ENCODE measurements around the gene AGPAT1. TPM values are rescaled to one million over a fixed set of nuclear protein-coding genes. Genes with fewer than 3 reads are reported as not detected.

AGPAT1 gene
- total RNA-seq, 5 donors from 2014 or later (not counting 1 experiment from before 2014, with no cell fraction given), result 23.5 to 34.6 (median 31.0) TPM

DNA sequence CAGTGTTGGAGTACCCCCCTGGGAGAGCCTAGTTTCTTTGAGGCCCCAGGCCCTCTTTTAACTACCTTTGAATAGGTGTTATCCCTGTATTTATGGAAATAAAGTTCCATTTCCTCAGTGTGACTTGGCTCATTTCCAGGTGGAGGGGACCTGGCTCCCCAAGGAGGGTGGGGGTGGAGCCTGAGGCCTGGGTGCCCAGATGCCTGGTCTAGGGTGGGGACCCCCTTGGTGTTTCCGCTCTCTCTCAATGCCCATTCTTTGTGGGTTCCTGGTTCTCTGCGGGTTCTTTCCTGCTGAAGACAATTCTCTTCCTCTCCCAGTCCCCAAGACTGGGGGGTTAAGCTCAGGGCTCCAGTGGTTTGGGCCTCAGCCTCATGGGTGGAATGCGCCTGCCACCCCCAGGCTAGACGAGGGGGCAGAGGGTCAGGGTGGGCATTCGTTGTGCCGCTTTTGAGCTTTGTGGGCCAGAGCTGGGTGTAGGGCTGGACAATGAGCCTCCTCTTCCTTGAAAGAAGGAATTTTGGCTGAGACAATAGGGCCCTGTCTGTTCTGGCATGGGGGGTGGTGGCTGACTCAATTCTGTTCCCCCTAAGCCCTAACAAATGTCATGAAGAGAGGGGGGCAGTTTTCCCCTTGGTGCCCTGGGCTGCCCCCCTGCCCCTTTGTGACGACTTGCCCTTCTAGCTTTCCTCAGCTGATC is 12.2 kb downstream of the AGPAT1 start:
- CTCF ChIA-PET, result no interaction called here
- no peaks in the 10 kb centered on the region for H3K27me3 Mint-ChIP-seq
- whole genome bisulfite sequencing (ENCODE audit: insufficient coverage), result no CpG with 5 or more reads among the region's 7 CpGs
- H3K4me3 Mint-ChIP-seq, result no peak overlapping the region
- H3K4me1 Mint-ChIP-seq, result no peaks in the 10 kb centered on the region
- POLR2A ChIA-PET, result no interaction called here
- peaks cover 0 to 18% of the 10 kb centered on the region in 2 donors for H3K36me3 ChIP-seq (ENCODE audit: control insufficient read depth in 2 of 2, extremely low read depth in 1 of 2, insufficient read depth in 1 of 2, low read length in 1 of 2)
- no peak overlapping the region for H3K27ac ChIP-seq (ENCODE audit: low read length)
- H3K4me1 ChIP-seq (ENCODE audit: control insufficient read depth in 1 of 2, extremely low read depth in 1 of 2, insufficient read depth in 2 of 2, low read length in 2 of 2), result no peaks in the 10 kb centered on the region
- H3K27ac Mint-ChIP-seq, result no peak overlapping the region
- H3K4me3 ChIP-seq (ENCODE audit: control insufficient read depth in 1 of 2, extremely low read depth in 1 of 2, low read length in 1 of 2), result no peak overlapping the region
- ATAC-seq (replicated peaks in 1 of 4), result no peak
- no peak for DNase-seq
- peaks cover 22% of the 10 kb centered on the region for H3K36me3 Mint-ChIP-seq
- no peaks in the 10 kb centered on the region for H3K9me3 Mint-ChIP-seq
- no peaks in the 10 kb centered on the region for H3K27me3 ChIP-seq (replicated peaks in 1 of 2; ENCODE audit: control insufficient read depth in 2 of 2, extremely low read depth in 1 of 2, insufficient read depth in 2 of 2, low read length in 1 of 2)
- no peaks in the 10 kb centered on the region for H3K9me3 ChIP-seq

DNA sequence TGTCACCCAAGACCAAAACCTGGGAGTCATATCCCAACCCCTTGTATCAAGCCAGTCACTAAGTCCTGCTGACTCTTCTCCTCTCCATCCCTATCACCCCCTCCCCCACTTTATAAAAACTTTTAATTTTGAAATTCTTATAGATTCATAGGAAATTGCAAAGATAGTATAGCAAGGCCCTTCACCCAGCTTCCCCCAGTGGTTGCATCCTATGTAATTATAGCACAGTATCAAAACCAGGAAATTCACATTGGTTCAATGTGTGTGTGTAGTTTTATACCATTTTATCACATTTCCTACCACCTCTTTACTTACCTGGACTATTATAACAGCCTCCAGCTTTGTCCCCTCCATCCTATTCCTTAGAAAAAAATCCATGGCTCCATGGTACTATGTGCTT is 17.8 kb downstream of the AGPAT1 start:
- Mint-ChIP-seq H3K9me3 (no peaks in the 10 kb centered on the region), H3K27ac (no peak overlapping the region), H3K27me3 (peaks cover 0 to 3% of the 10 kb centered on the region in 2 donors), H3K4me3 (no peak overlapping the region), H3K4me1 (peaks cover 20 to 26% (median 26%) of the 10 kb centered on the region in 3 donors), H3K36me3 (peaks cover 16% of the 10 kb centered on the region)
- Histone ChIP-seq H3K4me1 (ENCODE audit: control insufficient read depth in 1 of 2, extremely low read depth in 1 of 2, insufficient read depth in 2 of 2, low read length in 2 of 2) (peaks cover 6 to 29% of the 10 kb centered on the region in 2 experiments), H3K27me3 (replicated peaks in 1 of 2; ENCODE audit: control insufficient read depth in 2 of 2, extremely low read depth in 1 of 2, insufficient read depth in 2 of 2, low read length in 1 of 2) (peaks cover 0 to 4% of the 10 kb centered on the region in 2 experiments), H3K27ac (ENCODE audit: low read length) (no peak overlapping the region), H3K4me3 (ENCODE audit: control insufficient read depth in 1 of 2, extremely low read depth in 1 of 2, low read length in 1 of 2) (no peak overlapping the region), H3K36me3 (ENCODE audit: control insufficient read depth in 2 of 2, extremely low read depth in 1 of 2, insufficient read depth in 1 of 2, low read length in 1 of 2) (peaks cover 6 to 12% of the 10 kb centered on the region in 2 donors), H3K9me3 (no peaks in the 10 kb centered on the region)
- no peak for ATAC-seq (replicated peaks in 1 of 4)
- ChIA-PET POLR2A (no interaction called here), CTCF (no interaction called here)
- no peak for DNase-seq

DNA sequence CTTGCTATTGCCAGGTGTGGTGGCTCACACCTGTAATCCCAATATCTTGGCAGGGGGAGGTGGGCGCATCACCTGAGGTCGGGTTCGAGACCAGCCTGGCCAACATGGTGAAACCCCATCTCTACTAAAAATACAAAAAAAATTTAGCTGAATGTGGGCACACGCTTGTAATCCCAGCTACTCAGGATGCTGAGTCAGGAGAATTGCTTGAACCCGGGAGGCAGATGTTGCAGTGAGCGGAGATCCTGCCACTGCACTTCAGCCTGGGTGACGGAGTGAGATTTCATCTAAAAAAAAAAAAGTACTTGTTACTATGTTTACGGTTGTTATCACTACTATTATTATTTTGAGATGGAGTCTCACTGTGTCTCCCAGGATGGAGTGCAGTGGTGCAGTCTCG is 19.0 kb downstream of the AGPAT1 start:
- peaks cover 6% of the 10 kb centered on the region in 2 donors for H3K36me3 ChIP-seq (ENCODE audit: control insufficient read depth in 2 of 2, extremely low read depth in 1 of 2, insufficient read depth in 1 of 2, low read length in 1 of 2)
- ChIA-PET POLR2A (no interaction called here), CTCF (no interaction called here)
- Mint-ChIP-seq H3K27ac (no peak overlapping the region), H3K4me3 (no peak overlapping the region), H3K4me1 (peaks cover 32 to 38% (median 38%) of the 10 kb centered on the region in 3 donors), H3K27me3 (peaks cover 0 to 7% of the 10 kb centered on the region in 2 donors), H3K36me3 (peaks cover 14% of the 10 kb centered on the region), H3K9me3 (no peaks in the 10 kb centered on the region)
- ATAC-seq (replicated peaks in 1 of 4) (no peak), DNase-seq (no peak)
- H3K9me3 ChIP-seq, result no peaks in the 10 kb centered on the region
- H3K4me3 ChIP-seq (ENCODE audit: control insufficient read depth in 1 of 2, extremely low read depth in 1 of 2, low read length in 1 of 2), result no peak overlapping the region
- no peak overlapping the region for H3K27ac ChIP-seq (ENCODE audit: low read length)
- WGBS (ENCODE audit: insufficient coverage), result no CpG with 5 or more reads among the region's 9 CpGs
- H3K4me1 ChIP-seq (ENCODE audit: control insufficient read depth in 1 of 2, extremely low read depth in 1 of 2, insufficient read depth in 2 of 2, low read length in 2 of 2), result peaks cover 6 to 40% of the 10 kb centered on the region in 2 experiments
- peaks cover 0 to 11% of the 10 kb centered on the region in 2 experiments for H3K27me3 ChIP-seq (replicated peaks in 1 of 2; ENCODE audit: control insufficient read depth in 2 of 2, extremely low read depth in 1 of 2, insufficient read depth in 2 of 2, low read length in 1 of 2)

DNA sequence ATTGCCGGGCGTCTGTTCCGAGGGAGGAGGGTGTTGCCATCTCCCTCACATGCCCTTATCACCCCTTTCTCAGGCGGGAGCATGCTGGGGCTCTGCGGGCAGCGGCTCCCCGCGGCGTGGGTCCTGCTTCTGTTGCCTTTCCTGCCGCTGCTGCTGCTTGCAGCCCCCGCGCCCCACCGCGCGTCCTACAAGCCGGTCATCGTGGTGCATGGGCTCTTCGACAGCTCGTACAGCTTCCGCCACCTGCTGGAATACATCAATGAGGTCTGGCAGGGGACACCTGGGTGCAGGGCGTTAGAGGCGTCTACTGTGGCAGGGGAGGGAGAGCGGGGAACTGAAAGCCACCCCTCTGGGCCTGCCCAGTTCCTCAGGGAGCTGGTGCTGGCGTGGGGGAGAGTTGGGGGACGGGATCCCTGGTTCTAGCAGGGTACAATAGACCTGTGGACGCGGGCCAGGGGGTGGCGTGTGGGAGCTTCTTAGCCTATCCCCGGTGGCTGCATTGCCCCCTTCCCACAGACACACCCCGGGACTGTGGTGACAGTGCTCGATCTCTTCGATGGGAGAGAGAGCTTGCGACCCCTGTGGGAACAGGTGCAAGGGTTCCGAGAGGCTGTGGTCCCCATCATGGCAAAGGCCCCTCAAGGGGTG is 21.2 kb downstream of the AGPAT1 start:
- H3K27ac ChIP-seq (ENCODE audit: low read length), result peak overlapping the region; percentile 81
- H3K4me3 ChIP-seq (ENCODE audit: control insufficient read depth in 1 of 2, extremely low read depth in 1 of 2, low read length in 1 of 2), result peak overlapping the region; percentile 92
- Mint-ChIP-seq H3K9me3 (no peaks in the 10 kb centered on the region), H3K4me1 (peaks cover 46 to 60% (median 53%) of the 10 kb centered on the region in 3 donors), H3K4me3 (peak overlapping the region; percentile 91 to 97 (median 94)), H3K27ac (peak overlapping the region; percentile 75 to 93), H3K27me3 (peaks cover 5 to 22% of the 10 kb centered on the region in 2 donors), H3K36me3 (peaks cover 14% of the 10 kb centered on the region)
- DNase-seq (peak; percentile 34 to 79 (median 54)), ATAC-seq (replicated peaks in 1 of 4) (peak; percentile 70 to 80 (median 78))
- POLR2A ChIA-PET, result interaction anchor here in 1 of 2 donors (0.6 kb wide), 1 partner anchor 1447 kb away, joined by 5 read pairs; no protein-coding TSS in a partner anchor
- CTCF ChIA-PET, result interaction anchor here in 1 of 2 donors (0.6 to 1.0 kb wide), 2 partner anchors 36 to 248 kb away, joined by 3 read pairs; no protein-coding TSS in a partner anchor
- WGBS (ENCODE audit: insufficient coverage), result under 1% methylated on average over 22 of the region's 34 CpGs
- no peaks in the 10 kb centered on the region for H3K9me3 ChIP-seq
- H3K36me3 ChIP-seq (ENCODE audit: control insufficient read depth in 2 of 2, extremely low read depth in 1 of 2, insufficient read depth in 1 of 2, low read length in 1 of 2), result peaks cover 6% of the 10 kb centered on the region in 2 donors
- H3K4me1 ChIP-seq (ENCODE audit: control insufficient read depth in 1 of 2, extremely low read depth in 1 of 2, insufficient read depth in 2 of 2, low read length in 2 of 2), result peaks cover 6 to 55% of the 10 kb centered on the region in 2 experiments
- peaks cover 0 to 26% of the 10 kb centered on the region in 2 experiments for H3K27me3 ChIP-seq (replicated peaks in 1 of 2; ENCODE audit: control insufficient read depth in 2 of 2, extremely low read depth in 1 of 2, insufficient read depth in 2 of 2, low read length in 1 of 2)

DNA sequence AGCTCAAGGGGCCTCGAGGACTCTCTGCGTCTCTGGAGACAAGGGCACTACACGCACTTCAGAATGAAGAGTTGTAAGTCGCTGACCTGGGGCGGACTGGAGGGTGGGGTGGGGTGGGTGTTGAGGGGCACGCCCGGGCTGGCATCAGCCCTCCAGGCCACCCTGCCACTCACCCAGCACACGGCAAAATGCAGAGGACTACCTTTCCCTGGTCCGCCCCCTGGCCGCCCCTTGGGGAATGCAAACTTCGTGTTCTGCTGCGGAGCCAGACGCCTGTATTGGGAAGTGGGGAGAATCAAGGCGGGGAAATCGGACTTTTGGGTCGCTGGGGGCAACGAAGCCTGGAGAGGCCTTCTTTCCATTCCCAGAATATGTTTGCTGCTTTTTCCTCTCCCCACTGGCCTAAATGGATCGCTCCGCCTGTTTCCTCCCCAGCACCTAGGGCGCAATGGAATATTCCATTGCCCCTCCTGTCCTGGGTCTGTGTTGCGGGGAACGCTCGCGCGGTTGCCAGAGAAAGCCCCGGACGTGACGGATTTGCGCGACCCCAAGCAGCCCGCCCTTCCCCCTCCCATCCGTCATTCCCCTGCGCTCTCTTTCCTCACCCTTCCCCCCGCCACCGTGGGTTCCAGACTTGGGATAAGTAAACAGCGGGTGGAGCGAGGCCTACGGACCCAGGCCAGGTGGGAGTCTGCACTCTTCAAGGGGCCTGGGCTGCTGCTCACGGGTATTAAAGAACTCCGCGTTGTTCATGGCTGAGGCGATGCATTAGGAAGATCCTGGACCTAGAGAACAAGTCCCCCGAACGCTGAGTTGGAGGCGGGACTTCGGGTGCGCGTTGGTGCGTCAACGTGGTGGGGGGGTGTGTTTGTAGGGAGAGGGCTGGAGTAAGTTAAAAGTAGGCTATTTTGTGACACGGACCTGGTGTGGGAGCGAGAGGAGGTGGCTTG is 22.0 kb downstream of the AGPAT1 start, which contains the start of gene PPT2:
TSS of gene PPT2 (plus strand) at position 578 of the 950 bp plus-strand sequence. CDS start 454 bp downstream, outside the sequence.
- Histone ChIP-seq H3K36me3 (ENCODE audit: control insufficient read depth in 2 of 2, extremely low read depth in 1 of 2, insufficient read depth in 1 of 2, low read length in 1 of 2) (peaks cover 6% of the 10 kb centered on the region in 2 donors), H3K9me3 (no peaks in the 10 kb centered on the region), H3K27ac (ENCODE audit: low read length) (peak within 1 kb of the TSS; percentile 81), H3K4me3 (ENCODE audit: control insufficient read depth in 1 of 2, extremely low read depth in 1 of 2, low read length in 1 of 2) (peak within 1 kb of the TSS; percentile 92), H3K4me1 (ENCODE audit: control insufficient read depth in 1 of 2, extremely low read depth in 1 of 2, insufficient read depth in 2 of 2, low read length in 2 of 2) (peaks cover 6 to 63% of the 10 kb centered on the region in 2 experiments), H3K27me3 (replicated peaks in 1 of 2; ENCODE audit: control insufficient read depth in 2 of 2, extremely low read depth in 1 of 2, insufficient read depth in 2 of 2, low read length in 1 of 2) (peaks cover 0 to 34% of the 10 kb centered on the region in 2 experiments)
- peaks cover 50 to 64% (median 57%) of the 10 kb centered on the region in 3 donors for H3K4me1 Mint-ChIP-seq
- DNase-seq, result peak; percentile 50 to 86 (median 69)
- ChIA-PET CTCF (interaction anchor here in 1 of 2 donors (1.0 kb wide), 1 partner anchor 35 kb away, joined by 3 read pairs; no protein-coding TSS in a partner anchor), POLR2A (interaction anchor here in 1 of 2 donors (0.6 kb wide), 1 partner anchor 1446 kb away, joined by 5 read pairs; no protein-coding TSS in a partner anchor)
- peaks cover 6 to 26% of the 10 kb centered on the region in 2 donors for H3K27me3 Mint-ChIP-seq
- H3K4me3 Mint-ChIP-seq, result peak within 1 kb of the TSS; percentile 91 to 97 (median 94)
- WGBS (ENCODE audit: insufficient coverage), result under 1% methylated on average over 30 of the region's 52 CpGs
- H3K27ac Mint-ChIP-seq, result peak within 1 kb of the TSS; percentile 75 to 93
- H3K9me3 Mint-ChIP-seq, result no peaks in the 10 kb centered on the region
- peaks cover 14% of the 10 kb centered on the region for H3K36me3 Mint-ChIP-seq
- ATAC-seq (replicated peaks in 1 of 4), result peak; percentile 62 to 78 (median 66)
